BE2C (cell line): ENCODE results near the gene SIVA1.
"Not testable (repeated sequence)": the region's sequence is repeated elsewhere in the genome, so short reads cannot be mapped to it uniquely, and the experiment has no call there.

ENCODE experiments used
- DNase-seq: peaks from one replicate; pipeline ENCODE4 v3.0.0-alpha.2; 2020
- H3K27me3 ChIP-seq: fragments of 250-450 bp; sonication (Bioruptor Pico); 2 replicates; pipeline ENCODE4 v1.5.1; 2020; ENCODE audit warnings: mild to moderate bottlenecking
- H3K36me3 ChIP-seq: fragments of 250-450 bp; sonication (Bioruptor Pico); 2 replicates; pipeline ENCODE4 v1.5.1; 2020; ENCODE audit warnings: mild to moderate bottlenecking
- H3K4me1 ChIP-seq: fragments of 250-450 bp; sonication (Bioruptor Pico); 2 replicates; pipeline ENCODE4 v1.5.1; 2020
- H3K4me3 ChIP-seq: 2 replicates; pipeline ENCODE4 v1.5.1; 2011; ENCODE audit warnings: low read depth, low read length
- H3K9me3 ChIP-seq: fragments of 250-450 bp; sonication (Bioruptor Pico); 2 replicates; pipeline ENCODE4 v1.5.1; 2020
- TF ChIP-seq, protein P1 (sequence below): IDR thresholded peaks from 2 replicates; pipeline ENCODE4 v1.5.1; 2012; ENCODE audit warnings: mild to moderate bottlenecking, low read depth, low read length

Gene SIVA1

DNA sequence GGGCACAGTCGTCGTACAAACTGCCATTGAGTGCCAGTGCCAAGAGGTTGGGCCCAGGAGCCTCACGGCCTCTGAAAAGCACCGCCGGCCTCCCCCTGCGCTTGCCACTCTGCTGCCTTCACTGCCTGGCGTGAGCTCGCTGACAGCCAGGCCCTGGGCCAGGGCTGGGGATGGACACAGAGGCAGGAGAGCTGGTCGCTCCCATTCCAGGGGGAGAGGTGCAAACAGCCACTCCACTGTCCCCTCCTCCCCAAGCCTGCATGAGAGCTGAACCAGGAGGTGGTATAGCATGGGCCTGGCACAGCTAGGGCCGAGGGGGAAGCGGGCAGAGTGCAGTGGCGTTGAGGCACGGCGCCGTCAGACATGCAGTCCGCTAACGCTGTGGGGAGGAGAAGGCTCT, 24.3 kb upstream of the SIVA1 start:
- no peak overlapping the region for H3K4me3 ChIP-seq
- peaks cover 4% of the 10 kb centered on the region; the same call in 1 of the 2 replicates for H3K4me1 ChIP-seq
- H3K9me3 ChIP-seq: no peaks in the 10 kb centered on the region
- TF ChIP-seq, protein P1, sequence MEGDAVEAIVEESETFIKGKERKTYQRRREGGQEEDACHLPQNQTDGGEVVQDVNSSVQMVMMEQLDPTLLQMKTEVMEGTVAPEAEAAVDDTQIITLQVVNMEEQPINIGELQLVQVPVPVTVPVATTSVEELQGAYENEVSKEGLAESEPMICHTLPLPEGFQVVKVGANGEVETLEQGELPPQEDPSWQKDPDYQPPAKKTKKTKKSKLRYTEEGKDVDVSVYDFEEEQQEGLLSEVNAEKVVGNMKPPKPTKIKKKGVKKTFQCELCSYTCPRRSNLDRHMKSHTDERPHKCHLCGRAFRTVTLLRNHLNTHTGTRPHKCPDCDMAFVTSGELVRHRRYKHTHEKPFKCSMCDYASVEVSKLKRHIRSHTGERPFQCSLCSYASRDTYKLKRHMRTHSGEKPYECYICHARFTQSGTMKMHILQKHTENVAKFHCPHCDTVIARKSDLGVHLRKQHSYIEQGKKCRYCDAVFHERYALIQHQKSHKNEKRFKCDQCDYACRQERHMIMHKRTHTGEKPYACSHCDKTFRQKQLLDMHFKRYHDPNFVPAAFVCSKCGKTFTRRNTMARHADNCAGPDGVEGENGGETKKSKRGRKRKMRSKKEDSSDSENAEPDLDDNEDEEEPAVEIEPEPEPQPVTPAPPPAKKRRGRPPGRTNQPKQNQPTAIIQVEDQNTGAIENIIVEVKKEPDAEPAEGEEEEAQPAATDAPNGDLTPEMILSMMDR: no peak
- no peaks in the 10 kb centered on the region for H3K27me3 ChIP-seq
- H3K36me3 ChIP-seq: no peaks in the 10 kb centered on the region
- DNase-seq: no peak

DNA sequence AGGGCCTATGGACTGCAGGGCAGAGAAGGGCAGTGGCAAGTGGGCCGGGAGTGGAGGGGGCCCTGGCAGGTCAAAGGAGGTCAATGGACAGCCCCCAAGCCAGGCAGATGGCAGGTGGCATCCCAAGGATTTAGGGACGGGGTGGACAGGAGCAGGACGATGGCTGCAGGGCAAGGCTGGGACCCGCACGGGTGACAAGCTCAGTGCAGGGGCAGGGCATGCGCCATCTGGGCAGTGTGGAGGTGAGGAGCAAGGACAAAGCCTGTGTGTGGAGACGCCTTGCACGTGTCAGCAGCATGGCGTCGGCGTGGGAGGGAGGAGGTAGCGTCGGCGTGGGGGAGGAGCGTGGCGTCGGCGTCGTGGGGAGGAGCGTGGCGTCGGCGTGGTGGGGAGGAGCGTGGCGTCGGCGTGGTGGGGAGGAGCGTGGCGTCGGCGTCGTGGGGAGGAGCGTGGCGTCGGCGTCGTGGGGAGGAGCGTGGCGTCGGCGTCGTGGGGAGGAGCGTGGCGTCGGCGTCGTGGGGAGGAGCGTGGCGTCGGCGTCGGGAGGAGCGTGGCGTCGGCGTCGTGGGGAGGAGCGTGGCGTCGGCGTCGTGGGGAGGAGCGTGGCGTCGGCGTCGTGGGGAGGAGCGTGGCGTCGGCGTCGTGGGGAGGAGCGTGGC, 23.6 kb upstream of the SIVA1 start:
- not testable (repeated sequence) for H3K4me3 ChIP-seq, H3K27me3 ChIP-seq, H3K9me3 ChIP-seq, H3K4me1 ChIP-seq, H3K36me3 ChIP-seq, DNase-seq

DNA sequence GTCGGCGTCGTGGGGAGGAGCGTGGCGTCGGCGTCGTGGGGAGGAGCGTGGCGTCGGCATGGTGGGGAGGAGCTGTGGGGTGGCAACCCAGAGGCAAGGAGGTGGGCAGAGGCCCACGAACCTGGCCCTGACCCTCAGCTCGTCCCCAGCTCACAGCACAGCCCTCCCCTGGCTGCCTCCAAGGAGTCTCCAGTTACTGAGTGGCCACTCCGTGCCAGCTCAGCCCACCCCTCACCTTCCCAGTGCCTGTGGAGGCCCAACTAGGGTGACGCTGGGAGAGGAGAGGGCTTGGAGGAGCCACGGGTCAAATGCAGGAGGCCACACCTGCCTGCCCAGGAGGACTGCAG, 23.1 kb upstream of the SIVA1 start:
- Histone ChIP-seq H3K27me3 (no peaks in the 10 kb centered on the region), H3K36me3 (no peaks in the 10 kb centered on the region), H3K9me3 (no peaks in the 10 kb centered on the region), H3K4me3 (no peak overlapping the region), H3K4me1 (peaks cover under 1% of the 10 kb centered on the region; the same call in 1 of the 2 replicates)
- DNase-seq: no peak
- TF ChIP-seq, protein P1: no peak

DNA sequence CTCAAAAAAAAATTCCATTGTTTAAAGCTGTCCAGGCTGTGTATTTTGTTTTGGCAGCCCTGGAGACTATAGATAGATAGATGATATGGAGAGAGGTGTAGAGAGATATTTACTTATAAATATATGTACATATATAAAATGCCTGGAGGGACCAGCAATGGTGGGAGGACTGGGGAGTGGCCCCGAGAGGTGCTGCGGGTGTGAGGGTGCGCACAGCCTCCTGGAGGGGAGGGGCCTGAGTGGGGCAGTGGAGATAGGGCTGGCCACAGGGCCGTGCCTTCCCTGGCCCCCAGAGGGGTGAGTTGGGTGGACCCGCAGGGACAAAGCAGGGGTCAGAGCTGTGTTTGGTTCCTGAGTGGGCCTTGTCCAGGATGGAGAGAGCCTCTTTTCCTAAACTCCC, 22.5 kb upstream of the SIVA1 start:
- Histone ChIP-seq H3K27me3 (no peaks in the 10 kb centered on the region), H3K4me1 (no peaks in the 10 kb centered on the region)
- TF ChIP-seq, protein P1: no peak

DNA sequence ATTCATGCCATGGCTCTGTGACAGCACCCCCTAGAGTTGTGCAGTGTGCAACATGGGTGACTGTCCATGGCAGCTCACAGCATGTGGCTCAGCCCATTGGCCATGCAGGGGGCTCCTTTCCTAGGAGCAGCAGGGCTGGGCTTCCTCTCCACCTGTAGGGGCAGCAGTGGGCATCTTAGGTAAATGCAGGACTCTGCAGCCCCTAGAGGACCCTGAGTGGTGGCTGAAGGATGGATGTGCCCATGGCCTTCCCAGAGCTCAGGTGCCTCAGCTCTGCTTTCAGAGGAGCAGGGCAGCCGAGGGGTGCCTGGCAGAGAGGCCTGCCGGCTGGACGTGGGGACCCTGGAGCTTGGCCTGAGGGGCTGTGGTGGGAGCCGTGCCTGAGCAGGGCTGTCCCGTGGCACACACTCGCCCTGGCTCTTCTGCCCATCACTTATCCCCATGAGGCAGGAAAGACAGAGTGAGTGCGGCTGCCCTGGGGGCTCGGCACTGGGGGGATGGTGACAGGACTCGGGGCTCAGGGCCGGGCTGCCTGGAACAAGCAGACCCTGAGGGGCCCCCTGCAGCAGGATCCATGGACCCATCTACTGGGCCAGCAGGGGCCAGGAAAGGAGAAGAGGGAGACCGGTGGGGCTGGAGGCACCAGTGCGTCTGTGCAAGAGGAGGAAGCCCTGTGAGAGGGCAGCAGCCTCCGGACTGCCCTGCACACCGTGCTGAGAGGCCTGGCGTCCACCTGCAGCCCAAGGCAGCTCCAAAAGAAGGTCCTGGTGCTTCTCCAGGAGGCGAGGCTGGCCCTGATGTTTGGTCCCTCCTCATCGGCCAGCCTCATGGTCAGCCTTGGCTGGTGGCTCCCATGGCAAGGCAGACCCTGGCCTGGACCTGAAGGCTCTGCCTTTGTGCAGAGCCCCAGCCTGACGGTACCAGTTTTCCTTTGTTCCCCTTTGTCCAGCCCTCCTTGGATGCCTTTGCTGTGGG, 21.3 kb upstream of the SIVA1 start:
- H3K4me3 ChIP-seq: no peak overlapping the region
- no peaks in the 10 kb centered on the region for H3K9me3 ChIP-seq
- no peaks in the 10 kb centered on the region for H3K4me1 ChIP-seq
- TF ChIP-seq, protein P1: peak; percentile 62
- no peaks in the 10 kb centered on the region for H3K36me3 ChIP-seq
- no peaks in the 10 kb centered on the region for H3K27me3 ChIP-seq
- DNase-seq: peak; percentile 51

More for the DNA sequence above, 22.5 kb upstream of the SIVA1 start:
- Histone ChIP-seq H3K9me3 (no peaks in the 10 kb centered on the region), H3K4me3 (no peak overlapping the region), H3K36me3 (no peaks in the 10 kb centered on the region)
- DNase-seq: no peak

DNA sequence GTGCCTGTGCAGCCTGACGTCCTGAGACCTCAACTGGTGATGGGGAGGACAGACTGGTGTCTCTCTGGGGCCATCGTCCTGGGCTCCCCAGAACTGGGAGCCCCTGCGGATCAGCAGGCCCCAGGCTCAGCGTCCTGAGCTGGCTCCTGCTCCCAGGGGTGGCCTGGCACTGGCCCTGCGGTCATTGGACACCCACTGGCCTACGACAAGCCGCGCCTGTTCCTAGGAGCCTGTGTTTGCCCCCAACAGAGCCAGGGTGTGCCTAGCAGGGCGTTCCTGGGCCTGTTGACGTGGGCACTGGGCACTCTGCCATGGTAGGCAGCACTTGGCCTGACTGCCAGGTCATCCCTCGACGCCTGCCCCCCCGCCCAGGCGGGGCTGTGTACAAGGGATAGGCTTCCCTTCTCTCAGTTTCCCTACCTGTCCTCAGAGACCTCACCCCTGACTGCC, 20.6 kb upstream of the SIVA1 start:
- H3K4me3 ChIP-seq: no peak overlapping the region
- H3K4me1 ChIP-seq: no peaks in the 10 kb centered on the region
- no peaks in the 10 kb centered on the region for H3K9me3 ChIP-seq
- H3K36me3 ChIP-seq: no peaks in the 10 kb centered on the region
- no peak for DNase-seq
- TF ChIP-seq, protein P1: no peak
- no peaks in the 10 kb centered on the region for H3K27me3 ChIP-seq
